Measurements from ENCODE around the gene MCM9. TPM values are rescaled to one million over a fixed set of nuclear protein-coding genes. Genes with fewer than 3 reads are reported as not detected.

Gene MCM9
- polyA plus RNA-seq, 3 donors, result 9.4 to 11.9 (median 9.8) TPM

- DNase-seq, result peak; percentile 55 to 74 (median 62)
- peak; percentile 78 for TF ChIP-seq CTCF (IDR thresholded peaks at IDR 0.05)
- no peak overlapping the region for H3K4me3 Mint-ChIP-seq
- Histone ChIP-seq H3K9me3 (replicated peaks in 1 of 2; ENCODE audit: control insufficient read depth in 1 of 2, insufficient read depth in 1 of 2, low read length in 2 of 2) (no peaks in the 10 kb centered on the region), H3K27me3 (ENCODE audit: control insufficient read depth in 2 of 2, insufficient read depth in 2 of 2, low read length in 2 of 2) (no peaks in the 10 kb centered on the region), H3K4me2 (replicated peaks; ENCODE audit: extremely low read depth, low read length, poor library complexity, severe bottlenecking) (no peak overlapping the region), H4K20me1 (ENCODE audit: insufficient read depth, low read length) (no peaks in the 10 kb centered on the region), H3K4me3 (replicated peaks in 1 of 3; ENCODE audit: low read depth in 2 of 3, low read length in 3 of 3) (no peak overlapping the region), H3K27ac (ENCODE audit: low read depth in 1 of 2, low read length in 2 of 2) (no peak overlapping the region), H3K4me1 (ENCODE audit: control insufficient read depth in 1 of 2, insufficient read depth in 2 of 2, low read length in 2 of 2) (peaks cover 29 to 33% of the 10 kb centered on the region in 2 donors), H2AFZ (ENCODE audit: insufficient read depth, low read depth, low read length, poor library complexity, severe bottlenecking) (no peak overlapping the region), H3K79me2 (ENCODE audit: insufficient read depth, low read length) (no peaks in the 10 kb centered on the region), H3K9ac (ENCODE audit: insufficient read depth, low read length, poor library complexity, severe bottlenecking) (no peak overlapping the region), H3K36me3 (replicated peaks in 1 of 2; ENCODE audit: control insufficient read depth in 1 of 2, insufficient read depth in 2 of 2, low read length in 2 of 2) (no peaks in the 10 kb centered on the region)
- H3K9me3 Mint-ChIP-seq, result peaks cover 0 to 1% (median 0%) of the 10 kb centered on the region in 7 donors
- H3K27ac Mint-ChIP-seq, result peak overlapping the region in 1 of 7 donors; percentile 25
- peaks cover 40% of the 10 kb centered on the region for H3K4me1 Mint-ChIP-seq
- 100% methylated on average over 2 of the region's 5 CpGs for WGBS (ENCODE audit: insufficient coverage)
- no peaks in the 10 kb centered on the region for H3K36me3 Mint-ChIP-seq
- intact Hi-C loops (cut with micrococcal nuclease), result loop anchor here (5.0 to 10.0 kb wide), 2 partner anchors 122 to 125 kb away; partner anchors contain the start of gene CEP85L (in 2 of the 2)
- peaks cover 0 to 2% (median 0%) of the 10 kb centered on the region in 3 donors for H3K27me3 Mint-ChIP-seq (ENCODE audit: low read depth in 3 of 3)
Observed at GRCh38 chr6:118776607-118777549, 158.1 kb downstream of the MCM9 start.

GRCh38 chr6:118775381-118775780, 159.6 kb downstream of the MCM9 start:
- H3K4me1 Mint-ChIP-seq, result peaks cover 32% of the 10 kb centered on the region
- H3K27ac ChIP-seq (ENCODE audit: low read depth in 1 of 2, low read length in 2 of 2), result no peak overlapping the region
- H2AFZ ChIP-seq (ENCODE audit: insufficient read depth, low read depth, low read length, poor library complexity, severe bottlenecking), result no peak overlapping the region
- H3K36me3 Mint-ChIP-seq, result no peaks in the 10 kb centered on the region
- peaks cover 0 to 1% (median 0%) of the 10 kb centered on the region in 7 donors for H3K9me3 Mint-ChIP-seq
- H3K4me2 ChIP-seq (replicated peaks; ENCODE audit: extremely low read depth, low read length, poor library complexity, severe bottlenecking), result no peak overlapping the region
- H3K27me3 Mint-ChIP-seq (ENCODE audit: low read depth in 3 of 3), result peaks cover 0 to 2% (median 0%) of the 10 kb centered on the region in 3 donors
- H3K36me3 ChIP-seq (replicated peaks in 1 of 2; ENCODE audit: control insufficient read depth in 1 of 2, insufficient read depth in 2 of 2, low read length in 2 of 2), result no peaks in the 10 kb centered on the region
- WGBS (ENCODE audit: insufficient coverage), result 100% methylated on average over 1 of the region's 2 CpGs
- no peaks in the 10 kb centered on the region for H3K27me3 ChIP-seq (ENCODE audit: control insufficient read depth in 2 of 2, insufficient read depth in 2 of 2, low read length in 2 of 2)
- no peaks in the 10 kb centered on the region for H3K9me3 ChIP-seq (replicated peaks in 1 of 2; ENCODE audit: control insufficient read depth in 1 of 2, insufficient read depth in 1 of 2, low read length in 2 of 2)
- peaks cover 27 to 31% of the 10 kb centered on the region in 2 donors for H3K4me1 ChIP-seq (ENCODE audit: control insufficient read depth in 1 of 2, insufficient read depth in 2 of 2, low read length in 2 of 2)
- H3K9ac ChIP-seq (ENCODE audit: insufficient read depth, low read length, poor library complexity, severe bottlenecking), result no peak overlapping the region
- no peak overlapping the region for H3K4me3 Mint-ChIP-seq
- no peaks in the 10 kb centered on the region for H4K20me1 ChIP-seq (ENCODE audit: insufficient read depth, low read length)
- H3K27ac Mint-ChIP-seq, result no peak overlapping the region
- DNase-seq, result no peak
- no peaks in the 10 kb centered on the region for H3K79me2 ChIP-seq (ENCODE audit: insufficient read depth, low read length)
- no peak overlapping the region for H3K4me3 ChIP-seq (replicated peaks in 1 of 3; ENCODE audit: low read depth in 2 of 3, low read length in 3 of 3)
- TF ChIP-seq CTCF (IDR thresholded peaks at IDR 0.05), result no peak
- intact Hi-C loops (cut with micrococcal nuclease), result loop anchor here (5.0 to 10.0 kb wide), 2 partner anchors 121 to 123 kb away; partner anchors contain the start of gene CEP85L (in 2 of the 2)

All from CD14-positive monocyte (primary cell).